Measurements from ENCODE around the gene LAMA2. TPM values are rescaled to one million over a fixed set of nuclear protein-coding genes. Genes with fewer than 3 reads are reported as not detected.

LAMA2 gene
- total RNA-seq, 1 donor: 40.2 TPM

GRCh38 chr6:129110690-129111343 is 227.9 kb downstream of the LAMA2 start:
- no peak overlapping the region for H3K4me3 ChIP-seq (ENCODE audit: low read depth, low read length)
- no peak for TF ChIP-seq CTCF (IDR thresholded peaks at IDR 0.05; ENCODE audit: insufficient read depth, low read depth, low read length)
- peak; percentile 77 for DNase-seq (ENCODE audit: low read depth)

GRCh38 chr6:129111346-129111745 is 228.4 kb downstream of the LAMA2 start:
- no peak overlapping the region for H3K4me3 ChIP-seq (ENCODE audit: low read depth, low read length)
- no peak for TF ChIP-seq CTCF (IDR thresholded peaks at IDR 0.05; ENCODE audit: insufficient read depth, low read depth, low read length)
- DNase-seq (ENCODE audit: low read depth): no peak

GRCh38 chr6:129111853-129112252 is 228.9 kb downstream of the LAMA2 start:
- DNase-seq (ENCODE audit: low read depth): no peak
- TF ChIP-seq CTCF (IDR thresholded peaks at IDR 0.05; ENCODE audit: insufficient read depth, low read depth, low read length): no peak
- no peak overlapping the region for H3K4me3 ChIP-seq (ENCODE audit: low read depth, low read length)

- DNase-seq (ENCODE audit: low read depth): no peak
- no peak for TF ChIP-seq CTCF (IDR thresholded peaks at IDR 0.05; ENCODE audit: insufficient read depth, low read depth, low read length)
- no peak overlapping the region for H3K4me3 ChIP-seq (ENCODE audit: low read depth, low read length)
Observed at GRCh38 chr6:129112591-129112990, 229.7 kb downstream of the LAMA2 start.

- TF ChIP-seq CTCF (IDR thresholded peaks at IDR 0.05; ENCODE audit: insufficient read depth, low read depth, low read length): no peak
- no peak overlapping the region for H3K4me3 ChIP-seq (ENCODE audit: low read depth, low read length)
- DNase-seq (ENCODE audit: low read depth): no peak
Observed at GRCh38 chr6:129113637-129114036, 230.7 kb downstream of the LAMA2 start.

GRCh38 chr6:129114636-129115391 is 231.9 kb downstream of the LAMA2 start:
- H3K4me3 ChIP-seq (ENCODE audit: low read depth, low read length): no peak overlapping the region
- no peak for DNase-seq (ENCODE audit: low read depth)
- TF ChIP-seq CTCF (IDR thresholded peaks at IDR 0.05; ENCODE audit: insufficient read depth, low read depth, low read length): no peak
